GM12878 (cell line): ENCODE data around the gene RAB23. TPM values are rescaled to one million over a fixed set of nuclear protein-coding genes. Genes with fewer than 3 reads are reported as not detected.

Source experiments
- ATAC-seq: fragments of 200-7000 bp; cut with Tn5 transposase; 3 replicates; pipeline ENCODE4 v1.9.1; 2020; ENCODE audit warnings: mild to moderate bottlenecking, moderate library complexity
- BruUV-seq: library from RNA; stranded (reverse); fragments of 400-500 nt; replicated peaks from 2 replicates; lab custom pipeline; 2021; lab: Mats Ljungman, UMichigan
- CTCF ChIA-PET: fragments of 300-600 bp; sonication (Branson Sonifier 250); formaldehyde crosslinking; extraction: SDS; loops from one replicate; lab custom pipeline; 2021; ENCODE audit warnings: inconsistent platforms; lab: Yijun Ruan, JAX
- POLR2A ChIA-PET: fragments of 350-600 bp; formaldehyde crosslinking; extraction: SDS; loops from one replicate; lab custom pipeline; 2021; ENCODE audit warnings: inconsistent platforms; lab: Charles Lee
- RAD21 ChIA-PET: fragments of 300-600 bp; sonication (Branson Sonifier 250); formaldehyde crosslinking; loops from one replicate; lab custom pipeline; 2023; ENCODE audit warnings: antibody characterized with exemption; ENCODE audit not compliant: unreplicated experiment; lab: Charles Lee
- SMC1A ChIA-PET: fragments of 300-600 bp; sonication (Branson Sonifier 250); formaldehyde crosslinking; loops from one replicate; lab custom pipeline; 2023; ENCODE audit not compliant: unreplicated experiment, uncharacterized antibody; lab: Charles Lee
- DNase-seq: peaks from one replicate; pipeline ENCODE4 v3.0.0-alpha.2; 2011; ENCODE audit warnings: low read depth, low spot score
- FAIRE-seq: peaks from 3 replicates; lab custom pipeline; 2011; peaks lifted over from hg19 to GRCh38; lab: Jason Lieb, UNC
- H2AFZ ChIP-seq: 2 replicates; pipeline ENCODE4 v1.6.0; 2011; ENCODE audit warnings: low read depth, low read length, control low read depth; ENCODE audit not compliant: control insufficient read depth
- H3K27ac ChIP-seq: 2 replicates; pipeline ENCODE4 v1.5.1; 2011; ENCODE audit warnings: control low read depth; ENCODE audit not compliant: control insufficient read depth, insufficient read depth
- H3K27me3 ChIP-seq, 2 experiments: replicated peaks in 1 of 2; 2 replicates each; pipeline versions ENCODE4 v1.6.0 to v1.6.1; 2011; ENCODE audit warnings: low read length in 1 of 2; ENCODE audit not compliant: control insufficient read depth in 2 of 2, insufficient read depth in 2 of 2
- H3K36me3 ChIP-seq, 2 experiments: 2 replicates each; pipeline ENCODE4 v1.5.1; 2011; ENCODE audit warnings: low read length in 1 of 2; ENCODE audit not compliant: control insufficient read depth in 2 of 2, insufficient read depth in 2 of 2
- H3K4me1 ChIP-seq: 2 replicates; pipeline ENCODE4 v1.6.1; 2011; ENCODE audit warnings: mild to moderate bottlenecking, low read length, moderate library complexity, mixed read lengths; ENCODE audit not compliant: control insufficient read depth, insufficient read depth
- H3K4me2 ChIP-seq: 2 replicates; pipeline ENCODE4 v1.6.0; 2011; ENCODE audit warnings: control low read depth; ENCODE audit not compliant: control insufficient read depth, insufficient read depth
- H3K4me3 ChIP-seq: fragments of 200-600 bp; sonication (generic); 2 replicates; pipeline ENCODE4 v1.5.1; 2016
- H3K79me2 ChIP-seq: 2 replicates; pipeline ENCODE4 v1.6.0; 2011; ENCODE audit warnings: low read length; ENCODE audit not compliant: control insufficient read depth, insufficient read depth
- H3K9ac ChIP-seq: 2 replicates; pipeline ENCODE4 v1.8.0; 2011; ENCODE audit warnings: low read length, control low read depth, mixed read lengths; ENCODE audit not compliant: control insufficient read depth, insufficient read depth
- H3K9me3 ChIP-seq: replicated peaks from 3 replicates; pipeline ENCODE4 v1.5.1; 2011; ENCODE audit warnings: mild to moderate bottlenecking, low read length; ENCODE audit not compliant: control insufficient read depth, insufficient read depth
- H4K20me1 ChIP-seq: 2 replicates; pipeline ENCODE4 v1.6.0; 2011; ENCODE audit not compliant: control insufficient read depth, insufficient read depth
- ASH2L ChIP-seq: fragments of 300-600, 200-600 bp; sonication (generic); IDR thresholded peaks from 2 replicates; pipeline ENCODE4 v1.6.1; 2017; ENCODE audit warnings: low read depth, mild to moderate bottlenecking, borderline replicate concordance
- CBX5 ChIP-seq: sonication (generic); IDR thresholded peaks from 2 replicates; pipeline ENCODE4 v1.6.1; 2016; ENCODE audit warnings: low read depth, moderate library complexity, mild to moderate bottlenecking, inconsistent platforms
- HDGF ChIP-seq: fragments of 450-650 bp; IDR thresholded peaks from 2 replicates; pipeline ENCODE4 v1.6.1; 2016; ENCODE audit warnings: antibody characterized with exemption
- IRF4 ChIP-seq: IDR thresholded peaks from 2 replicates; pipeline ENCODE4 v1.6.1; 2011; ENCODE audit warnings: low read depth, low read length
- MEF2A ChIP-seq: IDR thresholded peaks from 2 replicates; pipeline ENCODE4 v1.6.1; 2011; ENCODE audit warnings: low read depth, mild to moderate bottlenecking, low read length, moderate library complexity; ENCODE audit not compliant: insufficient read depth
- NFYA ChIP-seq: IDR thresholded peaks from 2 replicates; pipeline ENCODE4 v1.6.1; 2011; ENCODE audit warnings: low read depth, mild to moderate bottlenecking, low read length, improper control_type of control experiment, borderline replicate concordance
- SIX5 ChIP-seq: IDR thresholded peaks from 2 replicates; pipeline ENCODE4 v1.6.1; 2011; ENCODE audit warnings: mild to moderate bottlenecking, low read depth, low read length, moderate library complexity; ENCODE audit not compliant: severe bottlenecking
- SPI1 ChIP-seq: IDR thresholded peaks from 2 replicates; pipeline ENCODE4 v1.6.1; 2011; ENCODE audit warnings: low read depth, mild to moderate bottlenecking, low read length, moderate library complexity, borderline replicate concordance; ENCODE audit not compliant: insufficient read depth
- ZBED1 ChIP-seq: IDR thresholded peaks from 2 replicates; pipeline ENCODE4 v1.6.1; 2016; ENCODE audit warnings: borderline replicate concordance
- ZZZ3 ChIP-seq: IDR thresholded peaks from 2 replicates; pipeline ENCODE4 v1.6.1; 2011; ENCODE audit warnings: low read depth; ENCODE audit not compliant: control insufficient read depth, insufficient read length
- WGBS: methylation state at CpG from one replicate; pipeline ENCODE4 v1.1.6; 2016; ENCODE audit warnings: low lambda C conversion rate; ENCODE audit not compliant: insufficient replicate concordance, insufficient coverage; ENCODE audit errors: missing lambda C conversion rate; 5-methylcytosine and 5-hydroxymethylcytosine counted together
- in situ Hi-C: fragments of 300-500 bp; cut with MboI; formaldehyde crosslinking; loops from 9 replicates; pipeline ENCODE4 v1.14.3; 2018; ENCODE audit warnings: mixed read lengths
- intact Hi-C: fragments of 100-400 bp; cut with micrococcal nuclease; formaldehyde crosslinking; loops from one replicate; pipeline ENCODE4 v1.14.2; 2022; ENCODE audit not compliant: unreplicated experiment
- polyA plus RNA-seq, 11 experiments: library from polyadenylated mRNA; depleted of rRNA in 4 of 11; unstranded in 6 of 11; stranded (reverse) in 5 of 11; fragments of >200 nt; fragmentation: Nextera tagmentation in 4 of 11; fragmentation: Illumina TruSeq in 1 of 11; extraction: Ambion mirVana in 4 of 11; extraction: Trizol in 1 of 11; gene quantifications; 1 replicate in 1 of 11; 2 replicates in 10 of 11; pipeline versions ENCODE4 v1.2.1 to v1.2.3, GENCODE V29; 2011 to 2016; ENCODE audit warnings: inconsistent platforms in 2 of 11, missing spikeins in 2 of 11, low read depth in 1 of 11
- total RNA-seq, 4 experiments: library from RNA; depleted of rRNA in 3 of 4; stranded (reverse); fragments of >200 nt in 3 of 4; fragmentation: Illumina TruSeq in 1 of 4; extraction: Trizol in 1 of 4; gene quantifications; 2 replicates each; pipeline versions ENCODE4 v1.2.1 to v1.2.3, GENCODE V29; 2013 to 2021
- TF ChIP-seq, protein P1 (sequence below): fragments of 450-650 bp; IDR thresholded peaks from 2 replicates; pipeline ENCODE4 v1.6.1; 2018; ENCODE audit warnings: borderline replicate concordance, mild to moderate bottlenecking; ENCODE audit not compliant: partially characterized antibody
- TF ChIP-seq, protein P2 (sequence below): fragments of 450-650 bp; IDR thresholded peaks from 2 replicates; pipeline ENCODE4 v1.6.1; 2017; ENCODE audit warnings: mild to moderate bottlenecking
- TF ChIP-seq, protein P3 (sequence below): fragments of 450-650 bp; IDR thresholded peaks from 2 replicates; pipeline ENCODE4 v1.6.1; 2017; ENCODE audit warnings: mild to moderate bottlenecking, low read depth, inconsistent platforms; ENCODE audit not compliant: poor library complexity, severe bottlenecking

The RAB23 gene
- total and polyA plus RNA-seq, 10 of the 15 experiments (the other 5 are each of a cell fraction or from before 2014, with no cell fraction given) = 0.80 to 6.0 (median 3.1) TPM

DNA sequence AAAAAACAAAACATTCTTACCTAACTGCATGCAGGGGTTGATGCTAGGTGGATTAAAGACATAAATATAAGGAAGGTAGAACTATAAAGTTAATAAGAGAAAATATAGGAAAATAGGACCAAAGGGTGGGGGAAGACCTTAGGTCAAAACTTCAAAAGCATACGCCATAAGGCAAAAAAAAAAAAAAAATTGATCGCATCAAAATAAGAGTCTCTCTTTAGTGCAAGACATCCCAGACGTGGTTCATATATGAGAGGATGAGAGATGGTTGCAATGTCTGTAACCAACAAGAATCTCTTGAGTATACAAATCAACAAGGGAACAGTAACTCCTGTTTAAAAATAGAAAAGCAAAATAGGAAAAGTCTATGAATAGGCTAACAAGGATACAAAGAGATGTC, 41.5 kb downstream of the RAB23 start (continued):
- TF ChIP-seq, protein P1, sequence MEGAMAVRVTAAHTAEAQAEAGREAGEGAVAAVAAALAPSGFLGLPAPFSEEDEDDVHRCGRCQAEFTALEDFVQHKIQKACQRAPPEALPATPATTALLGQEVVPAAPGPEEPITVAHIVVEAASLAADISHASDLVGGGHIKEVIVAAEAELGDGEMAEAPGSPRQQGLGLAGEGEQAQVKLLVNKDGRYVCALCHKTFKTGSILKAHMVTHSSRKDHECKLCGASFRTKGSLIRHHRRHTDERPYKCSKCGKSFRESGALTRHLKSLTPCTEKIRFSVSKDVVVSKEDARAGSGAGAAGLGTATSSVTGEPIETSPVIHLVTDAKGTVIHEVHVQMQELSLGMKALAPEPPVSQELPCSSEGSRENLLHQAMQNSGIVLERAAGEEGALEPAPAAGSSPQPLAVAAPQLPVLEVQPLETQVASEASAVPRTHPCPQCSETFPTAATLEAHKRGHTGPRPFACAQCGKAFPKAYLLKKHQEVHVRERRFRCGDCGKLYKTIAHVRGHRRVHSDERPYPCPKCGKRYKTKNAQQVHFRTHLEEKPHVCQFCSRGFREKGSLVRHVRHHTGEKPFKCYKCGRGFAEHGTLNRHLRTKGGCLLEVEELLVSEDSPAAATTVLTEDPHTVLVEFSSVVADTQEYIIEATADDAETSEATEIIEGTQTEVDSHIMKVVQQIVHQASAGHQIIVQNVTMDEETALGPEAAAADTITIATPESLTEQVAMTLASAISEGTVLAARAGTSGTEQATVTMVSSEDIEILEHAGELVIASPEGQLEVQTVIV = no peak

GRCh38 chr6:57177545-57178265, 44.4 kb downstream of the RAB23 start:
- Histone ChIP-seq H3K9ac (no peak overlapping the region; the same call in 1 of the 2 replicates), H3K27ac (no peak overlapping the region), H3K4me1 (no peaks in the 10 kb centered on the region), H3K27me3 (no peaks in the 10 kb centered on the region), H3K4me2 (peak overlapping the region; percentile 57), H3K4me3 (no peak overlapping the region), H2AFZ (no peak overlapping the region), H3K79me2 (peaks cover 79% of the 10 kb centered on the region), H3K9me3 (no peaks in the 10 kb centered on the region), H3K36me3 (peaks cover 0 to 2% of the 10 kb centered on the region in 2 experiments; a peak in 3 of 4 replicates), H4K20me1 (no peaks in the 10 kb centered on the region)
- SMC1A ChIA-PET = interaction anchor here (0.6 to 1.8 kb wide), 4 partner anchors 10 to 651 kb away, joined by 3 to 8 read pairs (median 6); no protein-coding TSS in a partner anchor
- intact Hi-C loops = no loop called here
- no peak for FAIRE-seq
- in situ Hi-C loops = loop anchor here (10.0 kb wide), 1 partner anchor 137 kb away; the partner anchor contains the start of gene PRIM2
- 93% methylated on average over 11 of the region's 11 CpGs for WGBS
- POLR2A ChIA-PET = interaction anchor here (0.6 kb wide), 1 partner anchor 218 kb away, joined by 3 read pairs; no protein-coding TSS in a partner anchor
- CTCF ChIA-PET = interaction anchor here (0.7 to 1.7 kb wide), 3 partner anchors 10 to 275 kb away, joined by 3 to 8 read pairs (median 3); no protein-coding TSS in a partner anchor
- BruUV-seq = no TSS peak
- no peak for DNase-seq
- no peak for ATAC-seq
- RAD21 ChIA-PET = no interaction called here
- TF ChIP-seq ZBED1 (no peak), SIX5 (no peak), IRF4 (no peak), NFYA (no peak), ZZZ3 (no peak), HDGF (no peak), MEF2A (no peak), CBX5 (no peak), SPI1 (no peak), ASH2L (no peak)
- TF ChIP-seq, protein P2, sequence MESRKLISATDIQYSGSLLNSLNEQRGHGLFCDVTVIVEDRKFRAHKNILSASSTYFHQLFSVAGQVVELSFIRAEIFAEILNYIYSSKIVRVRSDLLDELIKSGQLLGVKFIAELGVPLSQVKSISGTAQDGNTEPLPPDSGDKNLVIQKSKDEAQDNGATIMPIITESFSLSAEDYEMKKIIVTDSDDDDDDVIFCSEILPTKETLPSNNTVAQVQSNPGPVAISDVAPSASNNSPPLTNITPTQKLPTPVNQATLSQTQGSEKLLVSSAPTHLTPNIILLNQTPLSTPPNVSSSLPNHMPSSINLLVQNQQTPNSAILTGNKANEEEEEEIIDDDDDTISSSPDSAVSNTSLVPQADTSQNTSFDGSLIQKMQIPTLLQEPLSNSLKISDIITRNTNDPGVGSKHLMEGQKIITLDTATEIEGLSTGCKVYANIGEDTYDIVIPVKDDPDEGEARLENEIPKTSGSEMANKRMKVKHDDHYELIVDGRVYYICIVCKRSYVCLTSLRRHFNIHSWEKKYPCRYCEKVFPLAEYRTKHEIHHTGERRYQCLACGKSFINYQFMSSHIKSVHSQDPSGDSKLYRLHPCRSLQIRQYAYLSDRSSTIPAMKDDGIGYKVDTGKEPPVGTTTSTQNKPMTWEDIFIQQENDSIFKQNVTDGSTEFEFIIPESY = no peak
- TF ChIP-seq, protein P3, sequence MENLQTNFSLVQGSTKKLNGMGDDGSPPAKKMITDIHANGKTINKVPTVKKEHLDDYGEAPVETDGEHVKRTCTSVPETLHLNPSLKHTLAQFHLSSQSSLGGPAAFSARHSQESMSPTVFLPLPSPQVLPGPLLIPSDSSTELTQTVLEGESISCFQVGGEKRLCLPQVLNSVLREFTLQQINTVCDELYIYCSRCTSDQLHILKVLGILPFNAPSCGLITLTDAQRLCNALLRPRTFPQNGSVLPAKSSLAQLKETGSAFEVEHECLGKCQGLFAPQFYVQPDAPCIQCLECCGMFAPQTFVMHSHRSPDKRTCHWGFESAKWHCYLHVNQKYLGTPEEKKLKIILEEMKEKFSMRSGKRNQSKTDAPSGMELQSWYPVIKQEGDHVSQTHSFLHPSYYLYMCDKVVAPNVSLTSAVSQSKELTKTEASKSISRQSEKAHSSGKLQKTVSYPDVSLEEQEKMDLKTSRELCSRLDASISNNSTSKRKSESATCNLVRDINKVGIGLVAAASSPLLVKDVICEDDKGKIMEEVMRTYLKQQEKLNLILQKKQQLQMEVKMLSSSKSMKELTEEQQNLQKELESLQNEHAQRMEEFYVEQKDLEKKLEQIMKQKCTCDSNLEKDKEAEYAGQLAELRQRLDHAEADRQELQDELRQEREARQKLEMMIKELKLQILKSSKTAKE = no peak
